Lung (tissue), 12 donors: ENCODE data around the gene SNTB2. TPM values are rescaled to one million over a fixed set of nuclear protein-coding genes. Genes with fewer than 3 reads are reported as not detected.

Source experiments
- ATAC-seq: fragments of 200-7000 bp; cut with Tn5 transposase; one replicate; pipeline ENCODE4 v1.9.1; 2020; ENCODE audit warnings: moderate number of reproducible peaks; ENCODE audit not compliant: insufficient read depth, low FRiP score
- DNase-seq, 3 donors: peaks; one replicate each; pipeline ENCODE4 v3.0.0-alpha.2; 2013 to 2017
- H3K27ac ChIP-seq, 2 donors: one replicate each; pipeline ENCODE4 v1.5.1; 2013; ENCODE audit warnings: mild to moderate bottlenecking in 2 of 2, moderate library complexity in 2 of 2, control low read depth in 1 of 2, inconsistent platforms in 1 of 2, low read depth in 1 of 2, low read length in 1 of 2
- H3K27me3 ChIP-seq, 3 donors: one replicate each; pipeline ENCODE4 v1.5.1; 2013; ENCODE audit warnings: low read length in 2 of 3; ENCODE audit not compliant: control insufficient read depth in 3 of 3, insufficient read depth in 3 of 3
- H3K36me3 ChIP-seq, 4 donors: one replicate each; pipeline ENCODE4 v1.5.1; 2013; ENCODE audit warnings: low read length in 4 of 4, mild to moderate bottlenecking in 1 of 4, moderate library complexity in 1 of 4; ENCODE audit not compliant: control insufficient read depth in 4 of 4, insufficient read depth in 4 of 4
- H3K4me1 ChIP-seq, 5 donors: one replicate each; pipeline ENCODE4 v1.5.1; 2013; ENCODE audit warnings: low read length in 5 of 5, mild to moderate bottlenecking in 2 of 5, moderate library complexity in 1 of 5; ENCODE audit not compliant: control insufficient read depth in 5 of 5, insufficient read depth in 5 of 5
- H3K4me3 ChIP-seq: one replicate; pipeline ENCODE4 v1.5.1; 2013; ENCODE audit warnings: mild to moderate bottlenecking, control low read depth, moderate library complexity
- H3K9ac ChIP-seq, 2 donors: one replicate each; pipeline ENCODE4 v1.5.1; 2013; ENCODE audit warnings: low read length in 2 of 2, control low read depth in 1 of 2; ENCODE audit not compliant: insufficient read depth in 1 of 2
- H3K9me3 ChIP-seq, 4 donors: one replicate each; pipeline ENCODE4 v1.5.1; 2013; ENCODE audit warnings: low read length in 3 of 4, mild to moderate bottlenecking in 1 of 4, moderate library complexity in 1 of 4; ENCODE audit not compliant: control insufficient read depth in 4 of 4, insufficient read depth in 3 of 4
- WGBS, 2 donors: extraction: QIAGEN DNeasy Blood & Tissue Kit; methylation state at CpG; one replicate each; pipeline ENCODE4 v1.1.7; 2013; 5-methylcytosine and 5-hydroxymethylcytosine counted together
- polyA plus RNA-seq, 2 donors: library from polyadenylated mRNA; stranded (reverse); fragments of 200-250 nt; gene quantifications; one replicate each; pipeline ENCODE4 v1.2.1, GENCODE V29; 2013
- total RNA-seq, 2 donors: library from RNA; depleted of rRNA in 1 of 2; stranded (reverse); fragments of >200 nt in 1 of 2; gene quantifications; one replicate each; pipeline ENCODE4 v1.2.1, GENCODE V29; 2014 to 2021
- TF ChIP-seq, protein P1 (sequence below): IDR thresholded peaks from 2 replicates; pipeline ENCODE4 v1.5.1; 2012; ENCODE audit warnings: mild to moderate bottlenecking; ENCODE audit errors: control extremely low read depth, extremely low read depth
- donor health status: control.
- donor health status: control.
- donor health status: Bipolar disorder and iron deficiency.
- donor health status: healthy.
- donor health status: DM: yes; HTN: yes; CAD: no.

Gene SNTB2
- total and polyA plus RNA-seq, 4 donors, result 4.5 to 42.8 (median 19.1) TPM

DNA sequence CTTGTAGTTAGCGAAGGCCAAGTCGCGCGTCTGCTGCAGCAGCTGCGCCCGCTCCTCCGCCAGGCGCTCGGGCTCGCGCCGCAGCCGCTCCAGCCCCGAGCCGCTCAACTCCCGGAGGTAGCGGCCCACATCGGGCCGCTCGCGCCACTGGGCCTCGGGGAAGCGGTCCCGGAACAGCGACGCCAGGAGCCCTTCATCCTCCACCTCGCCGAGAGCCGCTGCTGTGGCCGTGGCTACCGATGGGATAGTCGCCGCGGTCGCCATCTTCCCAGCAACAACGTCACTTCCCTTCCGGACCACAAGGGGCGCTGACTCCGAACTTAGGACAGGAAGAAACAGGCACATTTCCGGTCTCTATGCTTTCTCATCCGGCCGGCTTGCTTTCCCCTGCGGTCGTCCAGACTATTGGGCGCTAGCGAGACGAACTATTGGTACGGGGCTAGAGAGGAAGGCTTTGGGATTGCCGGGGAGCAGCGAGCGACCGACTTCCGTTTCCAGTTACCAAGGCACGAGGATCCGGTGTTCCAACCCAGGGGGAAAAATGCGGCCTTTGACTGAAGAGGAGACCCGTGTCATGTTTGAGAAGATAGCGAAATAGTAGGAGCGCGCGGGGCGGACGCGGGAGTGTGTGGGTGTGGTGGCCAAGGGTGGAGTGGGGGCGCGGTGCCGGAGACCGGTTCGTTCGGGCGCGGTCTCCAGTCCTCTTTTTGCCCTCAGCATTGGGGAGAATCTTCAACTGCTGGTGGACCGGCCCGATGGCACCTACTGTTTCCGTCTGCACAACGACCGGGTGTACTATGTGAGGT, 152.5 kb downstream of the SNTB2 start, which contains the start of the genes COG8 and NIP7:
Gene COG8 (minus strand): TSS at position 276 of the 806 bp plus-strand sequence. CDS start 12 bp downstream, at position 264.
Gene NIP7 (plus strand): TSS at position 484 of the 806 bp plus-strand sequence. CDS start 58 bp downstream, at position 542.
- TF ChIP-seq, protein P1, sequence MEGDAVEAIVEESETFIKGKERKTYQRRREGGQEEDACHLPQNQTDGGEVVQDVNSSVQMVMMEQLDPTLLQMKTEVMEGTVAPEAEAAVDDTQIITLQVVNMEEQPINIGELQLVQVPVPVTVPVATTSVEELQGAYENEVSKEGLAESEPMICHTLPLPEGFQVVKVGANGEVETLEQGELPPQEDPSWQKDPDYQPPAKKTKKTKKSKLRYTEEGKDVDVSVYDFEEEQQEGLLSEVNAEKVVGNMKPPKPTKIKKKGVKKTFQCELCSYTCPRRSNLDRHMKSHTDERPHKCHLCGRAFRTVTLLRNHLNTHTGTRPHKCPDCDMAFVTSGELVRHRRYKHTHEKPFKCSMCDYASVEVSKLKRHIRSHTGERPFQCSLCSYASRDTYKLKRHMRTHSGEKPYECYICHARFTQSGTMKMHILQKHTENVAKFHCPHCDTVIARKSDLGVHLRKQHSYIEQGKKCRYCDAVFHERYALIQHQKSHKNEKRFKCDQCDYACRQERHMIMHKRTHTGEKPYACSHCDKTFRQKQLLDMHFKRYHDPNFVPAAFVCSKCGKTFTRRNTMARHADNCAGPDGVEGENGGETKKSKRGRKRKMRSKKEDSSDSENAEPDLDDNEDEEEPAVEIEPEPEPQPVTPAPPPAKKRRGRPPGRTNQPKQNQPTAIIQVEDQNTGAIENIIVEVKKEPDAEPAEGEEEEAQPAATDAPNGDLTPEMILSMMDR, result peak; percentile 81
- Histone ChIP-seq H3K4me1 (peaks cover 7 to 20% (median 16%) of the 10 kb centered on the region in 5 donors), H3K27me3 (no peaks in the 10 kb centered on the region), H3K36me3 (peaks cover 8 to 42% (median 26%) of the 10 kb centered on the region in 4 donors), H3K9me3 (no peaks in the 10 kb centered on the region), H3K27ac (peak within 1 kb of the TSS; percentile 87 to 93), H3K9ac (peak within 1 kb of the TSS; percentile 54 to 55), H3K4me3 (peak within 1 kb of the TSS; percentile 98)
- 0% methylated on average over 63 to 77 of the region's 77 CpGs for WGBS, 2 donors
- DNase-seq (peak; percentile 97 to 99 (median 99)), ATAC-seq (peak; percentile 95)

DNA sequence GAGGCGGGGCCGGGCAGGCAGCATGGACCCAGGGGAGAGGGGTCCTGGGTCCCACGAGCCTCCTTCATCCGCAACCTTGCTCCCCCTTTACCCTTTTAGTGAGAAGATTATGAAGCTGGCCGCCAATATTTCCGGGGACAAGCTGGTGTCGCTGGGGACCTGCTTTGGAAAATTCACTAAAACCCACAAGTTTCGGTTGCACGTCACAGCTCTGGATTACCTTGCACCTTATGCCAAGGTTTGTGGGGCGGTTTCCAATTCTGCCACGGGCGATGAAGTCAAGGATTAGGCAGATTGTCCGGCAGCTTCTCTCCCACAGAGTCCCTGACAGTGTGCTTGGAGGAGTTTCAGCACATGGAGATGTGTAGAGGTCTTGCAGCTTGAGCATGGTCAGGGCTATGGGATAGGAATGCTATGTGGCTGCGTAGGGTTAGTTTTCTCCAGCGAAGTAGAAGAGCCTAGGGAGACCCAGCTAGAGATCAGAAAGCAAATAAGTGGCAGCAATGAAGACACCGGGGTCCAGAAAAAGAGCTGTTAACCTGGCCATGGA, 153.2 kb downstream of the SNTB2 start:
- 9% methylated on average over 16 of the region's 16 CpGs for WGBS, 2 donors
- Histone ChIP-seq H3K27me3 (no peaks in the 10 kb centered on the region), H3K36me3 (peaks cover 8 to 35% (median 19%) of the 10 kb centered on the region in 4 donors), H3K4me3 (peak overlapping the region; percentile 75), H3K27ac (peak overlapping the region; percentile 55 to 87), H3K9ac (peak overlapping the region; percentile 36 to 47), H3K9me3 (no peaks in the 10 kb centered on the region), H3K4me1 (peaks cover 7 to 20% (median 16%) of the 10 kb centered on the region in 5 donors)
- TF ChIP-seq, protein P1, result no peak
- ATAC-seq (no peak), DNase-seq (no peak)

DNA sequence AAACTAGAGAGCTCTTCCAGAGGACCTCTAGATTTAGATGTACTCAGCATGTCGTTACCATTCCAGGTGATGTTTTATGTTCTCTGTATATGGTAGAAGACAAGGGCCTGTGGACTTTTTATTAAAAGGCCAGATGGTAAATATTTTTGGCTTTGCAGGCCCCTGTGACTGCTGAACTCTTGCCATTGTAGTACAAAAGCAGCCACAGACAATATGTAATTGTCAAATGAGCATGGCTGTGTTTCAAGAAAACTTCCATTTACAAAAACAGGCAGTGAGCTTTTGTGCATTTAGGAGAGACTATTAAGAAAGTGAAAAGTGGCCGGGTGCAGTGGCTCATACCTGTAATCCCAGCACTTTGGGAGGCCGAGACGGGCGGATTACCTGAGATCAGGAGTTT, 157.2 kb downstream of the SNTB2 start:
- WGBS, 2 donors, result 95 to 97% methylated on average over 5 of the region's 5 CpGs
- H3K27me3 ChIP-seq, result no peaks in the 10 kb centered on the region
- H3K4me3 ChIP-seq, result no peak overlapping the region
- DNase-seq (no peak), ATAC-seq (no peak)
- peaks cover 3 to 10% (median 6%) of the 10 kb centered on the region in 5 donors for H3K4me1 ChIP-seq
- no peak overlapping the region for H3K9ac ChIP-seq
- H3K9me3 ChIP-seq, result no peaks in the 10 kb centered on the region
- TF ChIP-seq, protein P1, result no peak
- peaks cover 3 to 22% (median 12%) of the 10 kb centered on the region in 4 donors for H3K36me3 ChIP-seq
- no peak overlapping the region for H3K27ac ChIP-seq
